ENCODE data around the gene MATN1. TPM values are rescaled to one million over a fixed set of nuclear protein-coding genes. Genes with fewer than 3 reads are reported as not detected.
A peak's percentile ranks its signal among the peaks of the same experiment; 100 is the strongest.

The MATN1 gene
- total RNA-seq, 2 experiments from 2014 or later = 0.34 TPM; not detected in 1

DNA sequence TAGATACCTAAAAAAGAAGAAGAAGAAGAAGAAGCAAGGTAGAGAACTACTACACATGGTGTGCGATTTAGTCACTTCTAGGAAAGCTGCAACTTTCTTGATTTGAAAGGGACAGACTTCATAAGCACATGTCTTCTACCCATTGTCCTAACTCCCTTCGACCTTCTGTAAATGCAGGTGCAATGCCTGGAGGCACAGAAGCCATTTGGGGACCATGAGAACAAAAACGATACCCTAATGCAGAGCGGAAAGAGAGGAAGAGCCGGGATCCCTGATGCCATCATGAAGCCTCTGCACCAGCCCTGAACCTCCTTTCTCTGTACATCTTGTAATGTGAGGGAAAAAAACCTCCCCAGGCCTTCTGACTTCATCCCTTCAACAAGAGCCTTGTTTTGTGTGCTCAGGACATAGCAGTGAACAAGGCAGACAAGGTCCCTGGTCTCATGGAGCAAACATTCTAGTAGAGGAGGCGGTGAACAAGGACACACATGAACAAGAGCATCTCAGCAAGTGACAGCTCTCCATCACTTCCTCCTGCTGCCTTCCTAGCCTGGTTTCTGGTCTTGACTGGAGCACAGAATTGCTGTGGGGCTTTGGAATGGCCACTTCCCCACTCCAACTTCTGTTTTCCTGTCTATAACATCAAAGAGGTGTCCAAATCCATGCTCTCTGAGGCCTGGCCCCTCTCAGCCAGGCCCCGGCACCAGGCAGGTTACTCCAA is 39.7 kb upstream of the MATN1 start:
- no peak for DNase-seq
- Mint-ChIP-seq H3K27ac (peak overlapping the region; percentile 19), H3K27me3 (no peaks in the 10 kb centered on the region), H3K9me3 (no peaks in the 10 kb centered on the region), H3K36me3 (no peaks in the 10 kb centered on the region), H3K4me1 (ENCODE audit: low read depth) (peaks cover 65% of the 10 kb centered on the region), H3K4me3 (no peak overlapping the region)
- CTCF ChIA-PET = interaction anchor here (2.4 to 11.0 kb wide), 4 partner anchors 16 to 44 kb away, joined by 11 to 123 read pairs (median 46); no protein-coding TSS in a partner anchor
- POLR2A ChIA-PET = interaction anchor here (3.3 kb wide), 1 partner anchor 44 kb away, joined by 19 read pairs; no protein-coding TSS in a partner anchor
- intact Hi-C loops (cut with micrococcal nuclease) = no loop called here

DNA sequence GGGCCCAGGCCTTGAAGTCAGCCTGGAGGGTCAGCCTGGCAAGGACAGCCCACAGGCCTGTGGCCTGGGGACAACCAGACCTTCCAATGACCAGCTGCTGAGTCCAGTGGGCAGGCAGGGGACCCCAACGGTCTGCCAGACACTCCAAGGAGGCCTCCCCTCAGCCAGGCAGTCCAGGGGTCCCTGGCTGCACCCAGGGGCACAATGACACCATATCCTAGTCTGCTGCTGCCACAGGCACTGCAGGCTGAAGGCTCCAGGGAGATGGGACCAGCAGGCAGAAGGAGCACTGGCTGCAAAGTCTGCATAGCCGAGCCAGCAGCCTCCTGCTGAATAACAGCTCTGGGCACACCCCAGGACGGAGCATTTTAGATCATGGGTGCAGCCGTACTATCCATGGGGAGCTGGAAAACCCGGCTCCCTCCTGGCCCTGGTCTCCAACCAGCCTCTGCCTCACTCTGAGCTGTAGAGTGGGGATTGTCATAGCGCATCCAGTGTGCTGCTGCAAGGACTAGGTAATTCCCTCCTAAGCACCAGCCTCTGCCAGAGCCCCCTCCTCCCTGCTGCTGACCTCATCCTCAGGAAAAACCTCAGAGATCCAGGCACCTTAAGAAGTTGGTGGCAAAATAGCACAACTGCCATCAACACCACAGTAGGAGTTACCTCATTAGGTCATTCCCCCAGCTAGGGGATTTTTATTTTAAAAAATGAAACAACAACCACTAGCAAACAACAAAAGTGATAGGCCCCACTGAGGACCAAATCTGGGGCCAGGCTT is 39.0 kb upstream of the MATN1 start:
- H3K36me3 Mint-ChIP-seq = peaks cover 2% of the 10 kb centered on the region
- intact Hi-C loops (cut with micrococcal nuclease) = no loop called here
- CTCF ChIA-PET = interaction anchor here (1.0 to 11.0 kb wide), 6 partner anchors 14 to 43 kb away, joined by 3 to 123 read pairs (median 14); no protein-coding TSS in a partner anchor
- H3K4me3 Mint-ChIP-seq = no peak overlapping the region
- H3K27ac Mint-ChIP-seq = peak overlapping the region; percentile 19
- DNase-seq = no peak
- POLR2A ChIA-PET = interaction anchor here (1.9 to 3.3 kb wide), 2 partner anchors 18 to 43 kb away, joined by 5 to 19 read pairs; no protein-coding TSS in a partner anchor
- H3K27me3 Mint-ChIP-seq = no peaks in the 10 kb centered on the region
- H3K9me3 Mint-ChIP-seq = no peaks in the 10 kb centered on the region
- H3K4me1 Mint-ChIP-seq (ENCODE audit: low read depth) = peaks cover 72% of the 10 kb centered on the region

DNA sequence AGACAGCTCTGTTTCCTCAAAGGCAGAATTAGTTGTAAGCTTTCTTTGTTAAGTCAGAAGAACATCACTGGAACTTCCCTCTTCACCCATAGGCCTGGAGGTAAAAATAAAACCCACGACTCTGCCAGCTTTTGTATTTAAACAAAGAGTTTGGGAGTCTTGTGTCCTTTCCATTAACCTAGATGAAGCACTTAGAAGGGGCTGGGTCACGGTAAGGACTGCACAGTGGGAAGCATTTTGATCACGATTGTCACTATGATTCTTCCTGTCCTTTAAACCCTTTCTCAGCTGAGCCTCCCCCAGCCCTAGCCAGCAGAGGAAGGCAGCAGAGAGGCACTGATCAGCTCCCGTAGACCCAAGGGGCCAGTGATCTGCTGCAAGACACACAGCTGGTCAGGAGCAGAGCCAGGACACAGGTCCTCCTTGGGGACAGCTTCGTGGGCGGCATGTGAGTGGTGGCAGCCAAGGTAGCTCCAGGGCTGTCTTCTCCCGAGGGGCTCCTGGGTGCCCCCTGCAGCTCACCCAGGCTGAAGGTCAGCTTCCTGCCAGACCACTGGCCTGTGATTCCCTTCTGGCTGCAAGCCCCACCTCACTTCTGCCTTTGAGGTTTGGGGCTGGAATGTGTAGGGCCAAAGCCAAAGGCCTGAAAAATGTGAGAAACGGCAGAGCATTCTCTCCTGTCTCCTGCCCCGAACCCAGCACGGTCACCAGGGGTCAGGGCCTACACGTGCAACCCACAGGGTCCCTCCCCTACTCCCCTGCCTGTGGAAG is 38.2 kb upstream of the MATN1 start:
- Mint-ChIP-seq H3K9me3 (no peaks in the 10 kb centered on the region), H3K4me1 (ENCODE audit: low read depth) (peaks cover 72% of the 10 kb centered on the region), H3K27ac (peak overlapping the region; percentile 25), H3K27me3 (no peaks in the 10 kb centered on the region), H3K4me3 (no peak overlapping the region), H3K36me3 (peaks cover 7% of the 10 kb centered on the region)
- CTCF ChIA-PET = interaction anchor here (1.0 to 11.0 kb wide), 6 partner anchors 13 to 42 kb away, joined by 3 to 123 read pairs (median 14); no protein-coding TSS in a partner anchor
- POLR2A ChIA-PET = interaction anchor here (0.7 to 3.3 kb wide), 3 partner anchors 12 to 42 kb away, joined by 5 to 19 read pairs (median 5); no protein-coding TSS in a partner anchor
- no peak for DNase-seq
- intact Hi-C loops (cut with micrococcal nuclease) = no loop called here

DNA sequence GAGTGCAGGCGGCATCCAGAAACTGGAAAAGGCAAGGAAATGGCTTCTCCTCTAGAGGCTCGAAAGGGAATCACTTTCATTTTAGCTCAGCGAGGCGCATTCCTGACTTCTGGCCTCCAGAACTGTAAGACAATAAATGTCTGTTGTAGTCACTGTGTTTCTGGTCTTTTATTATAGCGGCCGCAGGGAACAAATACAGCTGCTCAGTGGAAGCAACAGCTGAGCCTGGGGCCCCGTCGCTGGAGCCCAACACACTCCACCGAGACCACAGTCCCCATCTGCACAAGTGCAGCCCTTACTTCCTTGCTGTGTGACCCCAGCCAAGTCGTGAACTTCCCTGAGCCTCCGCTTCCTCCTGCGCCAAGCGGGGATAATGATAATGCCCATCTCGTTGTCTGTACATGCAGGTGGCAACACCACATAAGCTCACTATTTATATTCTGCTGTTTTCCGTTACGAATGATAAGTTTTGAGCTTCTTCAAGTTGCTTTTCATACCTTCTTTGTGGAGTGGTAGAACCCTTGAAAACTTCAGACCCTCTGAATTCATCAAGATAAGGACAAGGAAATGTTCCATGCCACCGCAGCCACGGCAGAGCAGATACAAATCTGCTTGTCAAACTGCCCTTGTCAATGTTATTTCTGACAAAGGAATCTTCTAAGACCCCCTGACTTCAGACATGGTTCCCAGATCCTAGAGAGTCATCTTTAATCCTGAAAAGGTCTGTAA is 37.4 kb upstream of the MATN1 start:
- H3K27me3 Mint-ChIP-seq = no peaks in the 10 kb centered on the region
- peak overlapping the region; percentile 50 for H3K4me3 Mint-ChIP-seq
- no peak for DNase-seq
- intact Hi-C loops (cut with micrococcal nuclease) = no loop called here
- peak overlapping the region; percentile 74 for H3K27ac Mint-ChIP-seq
- peaks cover 70% of the 10 kb centered on the region for H3K4me1 Mint-ChIP-seq (ENCODE audit: low read depth)
- POLR2A ChIA-PET = interaction anchor here (0.7 to 3.3 kb wide), 3 partner anchors 11 to 41 kb away, joined by 5 to 19 read pairs (median 5); no protein-coding TSS in a partner anchor
- H3K9me3 Mint-ChIP-seq = no peaks in the 10 kb centered on the region
- peaks cover 7% of the 10 kb centered on the region for H3K36me3 Mint-ChIP-seq
- CTCF ChIA-PET = interaction anchor here (1.1 to 11.0 kb wide), 7 partner anchors 12 to 41 kb away, joined by 3 to 123 read pairs (median 11); partner anchors contain the start of gene MATN1

DNA sequence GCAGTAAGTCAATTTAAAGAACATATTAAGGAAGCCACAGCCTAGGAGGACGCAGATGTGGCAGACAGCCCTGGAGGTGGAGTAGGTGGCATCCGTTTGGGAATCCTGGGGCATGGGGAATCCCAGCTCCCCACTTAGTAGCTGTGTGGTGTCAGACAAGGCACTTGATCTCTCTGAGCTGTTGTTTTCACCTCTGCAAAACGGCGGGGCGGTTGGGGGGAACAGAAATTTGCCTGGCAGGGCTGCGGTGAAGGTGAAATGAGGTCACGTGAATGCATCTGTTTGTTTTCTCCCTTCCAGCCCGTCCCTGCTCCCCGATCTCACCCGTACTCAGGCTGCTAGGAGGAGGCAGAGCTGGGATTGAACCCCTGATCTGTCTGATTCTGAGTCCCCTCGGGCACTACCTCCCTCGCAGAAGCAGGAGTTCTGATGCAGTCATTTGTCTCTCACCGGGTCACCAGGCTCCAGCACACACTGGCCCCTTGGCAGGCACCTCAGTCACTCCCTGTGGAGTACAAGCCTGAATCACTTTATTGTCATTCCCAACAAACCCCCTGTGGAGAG is 36.4 kb upstream of the MATN1 start:
- ChIA-PET CTCF (interaction anchor here (0.7 to 11.0 kb wide), 6 partner anchors 11 to 40 kb away, joined by 3 to 123 read pairs (median 34); partner anchors contain the start of gene MATN1), POLR2A (interaction anchor here (0.8 to 3.3 kb wide), 2 partner anchors 16 to 40 kb away, joined by 3 to 19 read pairs; no protein-coding TSS in a partner anchor)
- Mint-ChIP-seq H3K4me3 (peak overlapping the region; percentile 50), H3K9me3 (no peaks in the 10 kb centered on the region), H3K27ac (peak overlapping the region; percentile 74), H3K36me3 (peaks cover 14% of the 10 kb centered on the region), H3K27me3 (no peaks in the 10 kb centered on the region), H3K4me1 (ENCODE audit: low read depth) (peaks cover 76% of the 10 kb centered on the region)
- intact Hi-C loops (cut with micrococcal nuclease) = loop anchor here (10.0 kb wide), 1 partner anchor 1175 kb away; the partner anchor contains the start of gene PTP4A2
- peak; percentile 76 for DNase-seq

DNA sequence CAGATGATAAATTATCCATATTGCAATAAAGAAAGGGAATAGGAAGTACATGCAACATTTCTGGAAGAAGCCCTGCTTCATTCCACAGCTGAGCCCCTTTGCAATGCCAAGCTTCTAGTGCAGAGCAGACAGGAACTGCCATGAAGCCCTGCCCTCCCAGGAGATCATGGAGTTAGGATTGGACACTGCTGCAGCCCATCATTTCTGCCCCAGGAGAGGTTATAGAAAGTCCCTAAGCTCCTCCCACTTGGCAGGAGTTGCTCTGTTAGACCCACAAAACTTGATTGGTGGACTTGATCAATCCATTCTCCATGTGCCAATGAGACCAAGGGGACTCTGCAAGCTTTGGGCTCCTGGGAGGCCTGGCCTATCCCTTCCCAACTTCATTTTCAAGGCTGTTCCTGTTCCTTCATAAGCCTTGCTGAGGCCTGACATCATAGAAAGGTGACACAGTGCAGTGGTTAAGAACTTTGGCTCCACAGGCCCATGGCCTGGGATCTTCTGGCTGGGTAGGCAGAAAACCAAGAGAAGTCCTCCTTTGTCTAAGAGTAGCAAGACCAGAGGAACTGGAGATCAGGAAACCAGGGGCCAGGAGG is 35.5 kb upstream of the MATN1 start:
- Mint-ChIP-seq H3K4me1 (ENCODE audit: low read depth) (peaks cover 84% of the 10 kb centered on the region), H3K36me3 (peaks cover 14% of the 10 kb centered on the region)
- CTCF ChIA-PET = interaction anchor here (0.7 to 11.0 kb wide), 7 partner anchors 10 to 39 kb away, joined by 3 to 123 read pairs (median 11); no protein-coding TSS in a partner anchor

DNA sequence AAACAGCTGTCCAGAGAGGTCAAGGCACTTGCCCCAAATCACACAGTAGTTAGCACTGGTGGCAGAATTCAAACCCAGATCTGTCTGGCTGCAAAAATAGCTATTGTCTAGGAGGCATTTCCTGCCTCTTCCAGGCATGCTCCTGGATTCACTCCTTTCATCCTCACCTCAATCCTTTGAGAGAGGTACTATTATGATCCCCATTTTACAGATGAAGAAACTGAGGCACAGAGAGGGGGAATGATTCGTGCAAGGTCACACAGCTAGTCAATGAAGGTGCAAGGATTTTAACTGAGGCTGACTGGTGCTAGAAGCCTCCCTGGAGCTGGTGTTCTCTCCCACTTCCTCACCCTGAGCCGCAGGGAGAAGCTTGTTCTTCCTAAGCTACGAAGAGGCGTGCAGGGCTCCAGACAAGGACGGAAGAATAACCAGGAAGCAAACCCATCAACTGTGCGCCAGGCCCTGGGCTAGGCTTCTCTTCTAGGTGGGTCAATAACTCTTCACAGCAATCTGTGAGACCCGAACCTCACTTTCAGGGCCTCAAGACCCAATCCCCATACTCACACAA is 34.8 kb upstream of the MATN1 start:
- Mint-ChIP-seq H3K4me3 (peak overlapping the region; percentile 98), H3K4me1 (ENCODE audit: low read depth) (peaks cover 88% of the 10 kb centered on the region), H3K36me3 (peaks cover 14% of the 10 kb centered on the region), H3K27ac (peak overlapping the region; percentile 99), H3K9me3 (no peaks in the 10 kb centered on the region), H3K27me3 (no peaks in the 10 kb centered on the region)
- no peak for DNase-seq
- CTCF ChIA-PET = interaction anchor here (0.9 to 11.0 kb wide), 7 partner anchors 9 to 43 kb away, joined by 3 to 123 read pairs (median 11); no protein-coding TSS in a partner anchor
- POLR2A ChIA-PET = interaction anchor here (1.3 to 5.7 kb wide), 5 partner anchors 9 to 39 kb away, joined by 3 to 75 read pairs (median 19); no protein-coding TSS in a partner anchor
- intact Hi-C loops (cut with micrococcal nuclease) = loop anchor here (10.0 kb wide), 1 partner anchor 1177 kb away; the partner anchor contains the start of gene PTP4A2

More for the DNA sequence above, 35.5 kb upstream of the MATN1 start:
- POLR2A ChIA-PET = interaction anchor here (1.3 to 5.7 kb wide), 5 partner anchors 10 to 40 kb away, joined by 3 to 75 read pairs (median 19); no protein-coding TSS in a partner anchor
- H3K27ac Mint-ChIP-seq = peak overlapping the region; percentile 52
- H3K27me3 Mint-ChIP-seq = no peaks in the 10 kb centered on the region
- DNase-seq = peak; percentile 77
- intact Hi-C loops (cut with micrococcal nuclease) = loop anchor here (10.0 kb wide), 1 partner anchor 1176 kb away; the partner anchor contains the start of gene PTP4A2
- H3K9me3 Mint-ChIP-seq = no peaks in the 10 kb centered on the region
- H3K4me3 Mint-ChIP-seq = peak overlapping the region; percentile 39

DNA sequence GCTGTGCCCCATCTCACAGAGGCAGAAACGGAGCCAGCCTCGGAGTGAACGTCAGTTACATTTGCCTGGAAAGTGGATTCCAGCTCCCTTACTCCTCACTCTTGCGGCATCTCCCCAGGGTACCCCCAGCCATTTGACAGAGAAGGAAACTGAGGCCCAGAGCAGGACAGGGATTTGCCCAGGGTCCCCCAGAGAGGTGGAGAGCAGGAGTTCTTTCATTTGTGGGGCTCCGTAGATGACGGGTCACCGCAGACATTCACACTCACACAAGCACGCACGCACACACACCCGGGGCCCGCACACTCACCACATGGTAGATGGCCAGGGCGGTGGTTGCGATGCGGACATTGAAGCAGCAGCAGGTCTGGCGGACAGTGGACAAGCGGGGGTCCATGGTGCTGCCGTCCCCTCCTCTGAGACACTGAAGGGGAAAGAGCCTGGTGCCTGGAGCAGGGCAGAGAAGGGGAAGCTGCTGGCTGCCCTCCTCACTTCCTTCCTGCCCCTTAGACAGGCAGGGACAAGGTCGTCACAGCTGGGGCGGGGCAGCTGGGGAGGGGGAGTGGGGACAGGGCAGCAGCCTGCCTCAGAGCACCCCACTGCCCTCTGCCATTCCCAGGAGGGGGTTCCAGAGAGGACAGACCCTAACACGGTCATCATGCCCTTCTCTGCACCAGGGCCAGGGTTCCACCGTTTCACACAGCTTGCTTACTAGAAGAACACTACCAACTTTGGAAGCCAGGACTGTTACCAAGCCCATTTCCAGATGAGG is 34.2 kb upstream of the MATN1 start, which contains the start of gene LAPTM5:
TSS of gene LAPTM5 (minus strand) at position 423 of the 769 bp plus-strand sequence. CDS start at position 394, 29 bp downstream.
- Mint-ChIP-seq H3K27ac (peak within 1 kb of the TSS; percentile 99), H3K36me3 (peaks cover 14% of the 10 kb centered on the region), H3K9me3 (no peaks in the 10 kb centered on the region), H3K4me3 (peak within 1 kb of the TSS; percentile 98), H3K27me3 (no peaks in the 10 kb centered on the region), H3K4me1 (ENCODE audit: low read depth) (peaks cover 86% of the 10 kb centered on the region)
- intact Hi-C loops (cut with micrococcal nuclease) = loop anchor here (2.0 to 10.0 kb wide), 3 partner anchors 21 to 1177 kb away; partner anchors contain the start of gene PTP4A2
- CTCF ChIA-PET = interaction anchor here (0.6 to 11.0 kb wide), 7 partner anchors 13 to 1598 kb away, joined by 3 to 123 read pairs (median 11); no protein-coding TSS in a partner anchor
- POLR2A ChIA-PET = interaction anchor here (1.0 to 5.7 kb wide), 7 partner anchors 9 to 38 kb away, joined by 3 to 75 read pairs (median 7); no protein-coding TSS in a partner anchor
- DNase-seq = peak; percentile 72
